ENCODE results near the gene SCAMP4. TPM values are rescaled to one million over a fixed set of nuclear protein-coding genes. Genes with fewer than 3 reads are reported as not detected.

Gene SCAMP4
- total RNA-seq, 2 experiments from 2014 or later, result 23.1 to 25.1 TPM

GRCh38 chr19:1974381-1975161 is 69.4 kb downstream of the SCAMP4 start:
- intact Hi-C loops (cut with micrococcal nuclease), result no loop called here
- POLR2A ChIA-PET, result interaction anchor here (1.1 to 1.2 kb wide), 2 partner anchors 16 to 77 kb away, joined by 3 to 5 read pairs; no protein-coding TSS in a partner anchor
- no peaks in the 10 kb centered on the region for H3K9me3 Mint-ChIP-seq
- no peak overlapping the region for H3K4me3 Mint-ChIP-seq
- no peaks in the 10 kb centered on the region for H3K27me3 Mint-ChIP-seq
- no peak for TF ChIP-seq CTCF (IDR thresholded peaks at IDR 0.05)
- H3K36me3 Mint-ChIP-seq (ENCODE audit: low read depth), result peaks cover 8% of the 10 kb centered on the region
- DNase-seq (no peak), ATAC-seq (no peak)
- no peaks in the 10 kb centered on the region for H3K4me1 Mint-ChIP-seq (ENCODE audit: low read depth)
- no peak overlapping the region for H3K27ac Mint-ChIP-seq
- CTCF ChIA-PET, result no interaction called here

GRCh38 chr19:1975162-1975480 is 69.9 kb downstream of the SCAMP4 start:
- Mint-ChIP-seq H3K4me1 (ENCODE audit: low read depth) (no peaks in the 10 kb centered on the region), H3K27ac (no peak overlapping the region), H3K4me3 (no peak overlapping the region), H3K27me3 (no peaks in the 10 kb centered on the region), H3K9me3 (no peaks in the 10 kb centered on the region), H3K36me3 (ENCODE audit: low read depth) (peaks cover 8% of the 10 kb centered on the region)
- DNase-seq (no peak), ATAC-seq (no peak)
- intact Hi-C loops (cut with micrococcal nuclease), result no loop called here
- TF ChIP-seq CTCF (IDR thresholded peaks at IDR 0.05), result no peak
- POLR2A ChIA-PET, result interaction anchor here (1.1 to 1.2 kb wide), 2 partner anchors 15 to 78 kb away, joined by 3 to 5 read pairs; no protein-coding TSS in a partner anchor
- CTCF ChIA-PET, result no interaction called here

Other genes with a start within 250 kb of the SCAMP4 start
- gene ONECUT3, start 151.9 kb upstream of the SCAMP4 start, total RNA-seq, result not detected
- 1 to 10 TPM; 5.8 to 8.2 TPM for gene ATP8B3, start 93.1 kb upstream of the SCAMP4 start, total RNA-seq
- 10 to 100 TPM; 43.4 to 46.8 TPM for gene REXO1, start 56.9 kb upstream of the SCAMP4 start, total RNA-seq
- gene KLF16, start 41.8 kb upstream of the SCAMP4 start, total RNA-seq, result 10 to 100 TPM; 25.6 to 27.7 TPM
- gene ABHD17A, start 19.9 kb upstream of the SCAMP4 start, total RNA-seq, result 100 to 1,000 TPM; 112 to 113 TPM
- 1 to 10 TPM; 5.3 to 6.7 TPM for gene ADAT3, start within 50 bp of the SCAMP4 start, total RNA-seq
- gene CSNK1G2, start 35.8 kb downstream of the SCAMP4 start, total RNA-seq, result 10 to 100 TPM; 51.9 to 57.5 TPM
- gene BTBD2, start 110.3 kb downstream of the SCAMP4 start, total RNA-seq, result 10 to 100 TPM; 36.5 to 44.6 TPM
- gene MKNK2, start 145.8 kb downstream of the SCAMP4 start, total RNA-seq, result 100 to 1,000 TPM; 323 to 327 TPM
- gene MOB3A, start 190.9 kb downstream of the SCAMP4 start, total RNA-seq, result 100 to 1,000 TPM; 175 to 185 TPM
- 10 to 100 TPM; 22.6 to 23.0 TPM for gene IZUMO4, start 191.5 kb downstream of the SCAMP4 start, total RNA-seq
- gene AP3D1, start 246.2 kb downstream of the SCAMP4 start, total RNA-seq, result 10 to 100 TPM; 73.7 to 74.1 TPM